K562 (cell line): ENCODE results near the gene ITGB3BP.

Experiments used
- CHD4 ChIP-seq: fragments of 200-600 bp; sonication (generic); IDR thresholded peaks from 3 replicates; pipeline ENCODE4 v1.6.1; 2012; ENCODE audit warnings: low read depth, mild to moderate bottlenecking, mixed read lengths, low read length, inconsistent platforms; ENCODE audit not compliant: insufficient read depth, insufficient replicate concordance, poor library complexity, severe bottlenecking
- CREM ChIP-seq: IDR thresholded peaks from 2 replicates; pipeline ENCODE4 v1.6.1; 2014; ENCODE audit warnings: antibody characterized with exemption, low read depth
- PRDM10 ChIP-seq: fragments of 450-650 bp; IDR thresholded peaks from 2 replicates; pipeline ENCODE4 v1.6.1; 2018; ENCODE audit not compliant: partially characterized antibody
- SIN3A ChIP-seq, 2 experiments: fragments of 150-350 bp in 1 of 2; IDR thresholded peaks; 2 replicates each; pipeline ENCODE4 v1.6.1; 2011 to 2016; ENCODE audit warnings: borderline replicate concordance in 2 of 2, low read depth in 2 of 2, low read length in 2 of 2, mild to moderate bottlenecking in 2 of 2, moderate library complexity in 2 of 2; ENCODE audit not compliant: control insufficient read depth in 1 of 2
- TEAD4 ChIP-seq, 2 experiments: sonication (generic) in 1 of 2; formaldehyde crosslinking in 1 of 2; IDR thresholded peaks; 2 replicates each; pipeline versions ENCODE4 v1.6.1 to v1.8.0; 2012 to 2022; ENCODE audit warnings: borderline replicate concordance in 1 of 2, inconsistent platforms in 1 of 2, low read length in 1 of 2, mild to moderate bottlenecking in 1 of 2, missing genetic modification reagents in 1 of 2
- TF ChIP-seq, protein P1 (sequence below): fragments of 450-650 bp; formaldehyde crosslinking; IDR thresholded peaks from 2 replicates; pipeline ENCODE4 v1.4.0; 2020; ENCODE audit warnings: mild to moderate bottlenecking, moderate library complexity

DNA sequence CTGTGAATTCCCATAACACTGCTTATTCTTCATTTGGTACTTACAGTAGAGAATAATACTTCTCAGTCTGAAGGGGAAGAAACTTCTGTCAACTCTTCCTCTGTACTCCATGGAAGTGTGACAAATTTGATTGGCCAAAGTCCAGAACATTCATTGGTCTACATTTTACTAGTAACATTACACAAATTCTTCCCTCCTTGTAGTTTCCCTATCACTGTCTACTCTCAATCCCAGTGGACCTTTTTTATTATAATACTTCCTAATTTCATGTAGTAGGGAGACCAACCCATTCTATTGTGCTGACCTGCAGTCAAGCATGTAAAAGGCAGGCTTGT lies 80.9 kb downstream of the ITGB3BP start:
- TF ChIP-seq CHD4, result no peak
- no peak for TF ChIP-seq PRDM10
- TF ChIP-seq CREM, result no peak
- TF ChIP-seq, protein P1, sequence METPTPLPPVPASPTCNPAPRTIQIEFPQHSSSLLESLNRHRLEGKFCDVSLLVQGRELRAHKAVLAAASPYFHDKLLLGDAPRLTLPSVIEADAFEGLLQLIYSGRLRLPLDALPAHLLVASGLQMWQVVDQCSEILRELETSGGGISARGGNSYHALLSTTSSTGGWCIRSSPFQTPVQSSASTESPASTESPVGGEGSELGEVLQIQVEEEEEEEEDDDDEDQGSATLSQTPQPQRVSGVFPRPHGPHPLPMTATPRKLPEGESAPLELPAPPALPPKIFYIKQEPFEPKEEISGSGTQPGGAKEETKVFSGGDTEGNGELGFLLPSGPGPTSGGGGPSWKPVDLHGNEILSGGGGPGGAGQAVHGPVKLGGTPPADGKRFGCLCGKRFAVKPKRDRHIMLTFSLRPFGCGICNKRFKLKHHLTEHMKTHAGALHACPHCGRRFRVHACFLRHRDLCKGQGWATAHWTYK (CRISPR knock-in tag), result no peak
- TF ChIP-seq SIN3A (IDR thresholded peaks at IDR 0.05; ENCODE audit: borderline replicate concordance in 2 of 2, control insufficient read depth in 1 of 2, low read depth in 2 of 2, low read length in 2 of 2), result no peak
- no peak for TF ChIP-seq TEAD4 (IDR thresholded peaks at IDR 0.05; ENCODE audit: low read length)
- no peak for TF ChIP-seq TEAD4 (CRISPR knock-in tag; IDR thresholded peaks at IDR 0.05; ENCODE audit: borderline replicate concordance)
